Lower lobe of right lung (tissue), 2 donors: ENCODE results near the gene PDE4B. TPM values are rescaled to one million over a fixed set of nuclear protein-coding genes. Genes with fewer than 3 reads are reported as not detected.
A peak's percentile ranks its signal among the peaks of the same experiment; 100 is the strongest.

Source experiments
- ATAC-seq, 2 donors: fragments of 200-7000 bp; cut with Tn5 transposase; one replicate each; pipeline ENCODE4 v1.9.1; 2020 to 2022; ENCODE audit warnings: mild to moderate bottlenecking in 2 of 2, moderate library complexity in 2 of 2
- DNase-seq: peaks from one replicate; pipeline ENCODE4 v3.0.0-alpha.2; 2020
- H3K27ac ChIP-seq: fragments of 200-600 bp; one replicate; pipeline ENCODE4 v1.8.0; 2022
- H3K27me3 ChIP-seq: fragments of 200-600 bp; one replicate; pipeline ENCODE4 v1.8.0; 2022; ENCODE audit warnings: low read depth
- H3K36me3 ChIP-seq: fragments of 200-600 bp; one replicate; pipeline ENCODE4 v1.8.0; 2022; ENCODE audit warnings: mild to moderate bottlenecking
- H3K4me1 ChIP-seq: fragments of 200-600 bp; one replicate; pipeline ENCODE4 v1.8.0; 2022
- H3K4me3 ChIP-seq: fragments of 200-600 bp; one replicate; pipeline ENCODE4 v1.8.0; 2022; ENCODE audit warnings: mild to moderate bottlenecking
- H3K9me3 ChIP-seq: fragments of 200-600 bp; one replicate; pipeline ENCODE4 v1.8.0; 2022
- CTCF ChIP-seq: fragments of 200-600 bp; IDR thresholded peaks from one replicate; pipeline ENCODE4 v1.8.0; 2022; ENCODE audit warnings: antibody characterized with exemption, mild to moderate bottlenecking
- intact Hi-C: fragments of 100-400 bp; cut with DNase I; formaldehyde crosslinking; loops from one replicate; pipeline ENCODE4 v1.11.0; 2022
- total RNA-seq: library from RNA; stranded (reverse); fragmentation: NEBNext Ultra II Directional; extraction: Animal tissue kit (Norgen Biotek cat#: 25700); gene quantifications from one replicate; pipeline ENCODE4 v1.2.1, GENCODE V29; 2021
- donor health status: DM: no; HTN: yes; CAD: no; lungs with severe emphysema.

Gene PDE4B
- total RNA-seq, 1 donor from 2014 or later: 26.9 TPM

GRCh38 chr1:65791801-65792668, 660 bp upstream of the PDE4B start:
- intact Hi-C loops: no loop called here
- Histone ChIP-seq H3K27ac (peak overlapping the region; percentile 6), H3K36me3 (no peaks in the 10 kb centered on the region), H3K4me3 (peak overlapping the region; percentile 49), H3K9me3 (peaks cover 10% of the 10 kb centered on the region), H3K27me3 (peaks cover 18% of the 10 kb centered on the region), H3K4me1 (peaks cover 6% of the 10 kb centered on the region)
- ATAC-seq (peak; percentile 41 to 51), DNase-seq (peak; percentile 46)
- no peak for TF ChIP-seq CTCF

- Histone ChIP-seq H3K4me1 (peaks cover 6% of the 10 kb centered on the region), H3K27me3 (peaks cover 18% of the 10 kb centered on the region), H3K27ac (no peak overlapping the region), H3K36me3 (no peaks in the 10 kb centered on the region), H3K4me3 (peak overlapping the region; percentile 49), H3K9me3 (peaks cover 10% of the 10 kb centered on the region)
- TF ChIP-seq CTCF: no peak
- intact Hi-C loops: no loop called here
- ATAC-seq: peak; percentile 19 to 25
- no peak for DNase-seq
Measured at GRCh38 chr1:65793359-65793732, 651 bp downstream of the PDE4B start.

DNA sequence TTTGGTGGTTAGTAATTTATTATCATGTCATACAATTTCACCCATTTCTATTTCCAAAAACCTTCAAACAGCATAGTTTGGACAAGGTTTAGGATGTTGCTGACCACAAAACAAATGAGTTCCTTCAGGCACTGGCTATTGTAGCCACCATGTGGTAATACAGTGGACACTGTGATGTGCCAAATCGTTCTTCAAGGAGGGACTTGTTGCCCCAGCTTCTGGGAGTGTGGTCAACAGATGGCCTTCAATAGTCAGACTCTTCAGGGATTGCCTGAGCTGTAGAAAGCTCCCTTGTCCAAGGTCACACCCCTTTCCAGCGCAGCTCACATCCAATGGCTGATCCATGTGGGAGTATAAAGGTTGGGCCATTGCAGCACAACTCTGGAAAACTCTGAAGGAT, 2.6 kb downstream of the PDE4B start:
- H3K4me3 ChIP-seq: no peak overlapping the region
- no peaks in the 10 kb centered on the region for H3K9me3 ChIP-seq
- intact Hi-C loops: no loop called here
- H3K4me1 ChIP-seq: peaks cover 6% of the 10 kb centered on the region
- no peaks in the 10 kb centered on the region for H3K36me3 ChIP-seq
- peaks cover 18% of the 10 kb centered on the region for H3K27me3 ChIP-seq
- DNase-seq: no peak
- TF ChIP-seq CTCF: no peak
- no peak overlapping the region for H3K27ac ChIP-seq
- no peak for ATAC-seq

DNA sequence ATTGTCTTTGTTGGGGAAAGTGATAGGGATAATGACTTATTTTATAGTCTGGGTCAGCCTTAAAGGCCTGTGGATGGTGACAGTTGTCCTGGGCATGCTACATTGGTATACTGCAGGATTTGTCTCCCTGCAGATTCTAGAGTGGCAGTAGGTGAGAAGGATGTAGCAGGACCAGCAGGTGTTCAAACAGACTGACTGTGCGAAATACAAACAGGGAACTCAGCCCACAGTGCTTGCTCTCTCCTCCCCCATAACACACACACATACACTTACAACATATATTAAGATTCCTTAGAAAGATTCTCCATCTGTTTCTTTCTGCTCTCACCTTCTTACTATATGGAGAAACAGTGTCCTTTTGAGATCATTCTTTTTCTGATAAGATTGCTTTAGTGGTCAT, 6.9 kb downstream of the PDE4B start:
- Histone ChIP-seq H3K9me3 (no peaks in the 10 kb centered on the region), H3K27me3 (no peaks in the 10 kb centered on the region), H3K36me3 (no peaks in the 10 kb centered on the region), H3K4me1 (no peaks in the 10 kb centered on the region), H3K4me3 (no peak overlapping the region), H3K27ac (no peak overlapping the region)
- DNase-seq: no peak
- ATAC-seq: no peak
- intact Hi-C loops: no loop called here
- no peak for TF ChIP-seq CTCF

DNA sequence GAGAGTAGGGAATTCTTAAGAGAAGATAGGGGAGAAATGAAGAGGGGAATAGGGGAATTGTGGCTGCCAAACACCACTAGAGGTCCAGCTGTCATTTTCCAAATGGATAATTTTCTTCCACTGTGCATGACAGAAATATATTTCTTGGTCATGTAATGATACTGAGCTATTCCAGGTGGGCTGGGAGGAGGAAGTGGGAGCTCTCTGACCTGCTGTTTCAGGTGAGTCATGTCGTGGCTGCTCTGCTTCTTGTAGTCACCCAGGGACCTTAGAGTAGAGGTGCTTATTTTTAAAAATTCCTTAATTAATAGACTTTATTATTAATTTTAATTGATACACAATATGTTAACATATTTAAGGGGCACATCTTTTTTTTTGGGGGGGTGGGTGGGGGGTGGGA, 11.9 kb downstream of the PDE4B start:
- Histone ChIP-seq H3K4me1 (no peaks in the 10 kb centered on the region), H3K9me3 (no peaks in the 10 kb centered on the region), H3K27ac (no peak overlapping the region), H3K36me3 (no peaks in the 10 kb centered on the region), H3K27me3 (no peaks in the 10 kb centered on the region), H3K4me3 (no peak overlapping the region)
- ATAC-seq (no peak), DNase-seq (no peak)
- no peak for TF ChIP-seq CTCF
- intact Hi-C loops: no loop called here
